ENCODE data around the gene LGALS7. TPM values are rescaled to one million over a fixed set of nuclear protein-coding genes. Genes with fewer than 3 reads are reported as not detected.

The LGALS7 gene
- total RNA-seq (2022; extraction: Qiagen RNA extraction; ENCODE audit: low read depth), result 0.73 to 0.97 TPM (median 0.78 TPM) in 3 of 5 replicates, not detected in the others

DNA sequence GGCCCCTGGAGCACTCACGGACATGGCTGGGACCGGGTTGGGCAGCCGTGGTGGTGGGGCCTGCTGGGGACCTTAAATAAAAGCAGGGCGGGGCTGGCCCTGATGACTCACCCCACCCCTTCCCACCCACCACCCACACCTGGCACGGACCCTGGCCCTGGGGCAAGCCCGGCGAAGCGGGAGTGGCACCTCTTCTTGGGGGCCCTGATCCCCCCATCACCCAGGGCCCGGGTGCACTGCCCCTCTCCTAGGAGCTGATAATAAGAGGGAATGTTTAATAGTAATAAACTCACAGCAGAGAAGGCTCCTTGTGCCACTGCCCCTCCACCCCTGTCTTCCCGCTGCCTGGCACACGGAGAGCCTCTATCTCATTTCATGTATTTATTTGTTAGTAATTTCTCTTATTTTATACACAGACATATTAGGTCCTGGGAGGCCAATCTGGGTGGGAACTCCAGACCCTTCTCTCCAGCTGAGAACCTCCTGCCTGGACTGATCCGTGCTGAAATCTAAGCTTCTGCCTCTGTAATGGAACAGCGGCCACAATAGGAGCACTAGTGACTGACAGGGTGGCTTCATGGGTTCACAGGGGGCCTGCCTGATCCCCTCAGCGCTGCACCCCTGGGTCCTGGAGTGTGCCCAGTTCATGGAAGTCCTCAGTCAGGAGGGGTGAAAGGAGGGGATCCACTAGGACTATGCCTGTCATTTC, at the start of gene LGALS7:
Gene LGALS7 (minus strand): TSS at position 49 of the 709 bp plus-strand sequence. CDS start 25 bp downstream, at position 24.

DNA sequence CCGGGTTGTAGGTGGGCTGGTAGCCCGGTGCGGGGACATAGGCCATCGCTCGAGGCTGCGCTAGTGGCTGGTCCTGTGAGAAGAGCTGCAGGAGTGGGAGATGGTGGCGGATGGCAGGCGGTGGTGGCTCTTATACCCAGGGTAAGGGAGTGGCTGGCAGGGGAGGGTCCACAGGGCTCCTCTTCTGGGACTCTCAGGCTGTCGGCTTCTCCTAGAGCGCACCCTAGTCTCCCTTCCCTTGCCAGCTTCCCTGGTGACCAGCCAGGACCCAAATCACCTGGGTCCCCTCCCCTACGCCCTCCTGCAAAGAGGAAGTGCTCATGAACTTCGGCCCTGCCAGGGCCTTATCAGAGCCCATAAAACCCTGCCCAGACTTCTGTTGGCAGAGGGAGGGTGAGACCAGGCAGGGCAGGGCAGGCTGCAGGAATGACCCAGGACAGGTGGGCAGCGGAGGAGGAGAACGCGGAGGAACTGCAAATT, 39.6 kb upstream of the LGALS7 start, which contains the start of gene LGALS4:
Gene LGALS4 (minus strand): TSS at position 105 of the 480 bp plus-strand sequence. CDS start 59 bp downstream, at position 46.

GRCh38 chr19:38788478-38789243, 15.3 kb upstream of the LGALS7 start, which contains the start of gene LGALS7B:
LGALS7B (plus strand) TSS chr19:38789200; CDS start chr19:38789227, 27 bp downstream.

GRCh38 chr19:38744298-38744681, 29.0 kb downstream of the LGALS7 start, which contains the start of gene CAPN12:
CAPN12 (minus strand) TSS chr19:38744474; CDS start chr19:38744165, 309 bp downstream.

Other genes with a start within 250 kb of the LGALS7 start
- 0.28 to 1.3 TPM (median 0.75 TPM) in 5 replicates for gene MAP4K1, start 155.6 kb downstream of the LGALS7 start, total RNA-seq (2022; extraction: Qiagen RNA extraction; ENCODE audit: low read depth)
- 691 to 913 TPM (median 708 TPM) in 5 replicates for gene EIF3K, start 154.3 kb downstream of the LGALS7 start, total RNA-seq (2022; extraction: Qiagen RNA extraction; ENCODE audit: low read depth)
- 958 to 1,261 TPM (median 1,171 TPM) in 5 replicates for gene ACTN4, start 125.9 kb downstream of the LGALS7 start, total RNA-seq (2022; extraction: Qiagen RNA extraction; ENCODE audit: low read depth)
- 4.7 to 6.8 TPM (median 6.0 TPM) in 5 replicates for gene CAPN12, start 29.0 kb downstream of the LGALS7 start, total RNA-seq (2022; extraction: Qiagen RNA extraction; ENCODE audit: low read depth)
- gene LGALS7B, start 15.7 kb upstream of the LGALS7 start, total RNA-seq (2022; extraction: Qiagen RNA extraction; ENCODE audit: low read depth), result not detected in 5 replicates
- gene LGALS4, start 39.4 kb upstream of the LGALS7 start, total RNA-seq (2022; extraction: Qiagen RNA extraction; ENCODE audit: low read depth), result 0.48 to 1.7 TPM (median 1.2 TPM) in 5 replicates
- gene ECH1, start 58.3 kb upstream of the LGALS7 start, total RNA-seq (2022; extraction: Qiagen RNA extraction; ENCODE audit: low read depth), result 273 to 379 TPM (median 296 TPM) in 5 replicates
- gene HNRNPL, start 76.5 kb upstream of the LGALS7 start, total RNA-seq (2022; extraction: Qiagen RNA extraction; ENCODE audit: low read depth), result 295 to 373 TPM (median 340 TPM) in 5 replicates
- gene RINL, start 104.8 kb upstream of the LGALS7 start, total RNA-seq (2022; extraction: Qiagen RNA extraction; ENCODE audit: low read depth), result 2.2 to 4.9 TPM (median 3.0 TPM) in 5 replicates
- 26.5 to 39.2 TPM (median 37.4 TPM) in 5 replicates for gene SIRT2, start 126.1 kb upstream of the LGALS7 start, total RNA-seq (2022; extraction: Qiagen RNA extraction; ENCODE audit: low read depth)
- 49.2 to 111 TPM (median 99.2 TPM) in 5 replicates for gene NFKBIB, start 126.5 kb upstream of the LGALS7 start, total RNA-seq (2022; extraction: Qiagen RNA extraction; ENCODE audit: low read depth)
- gene CCER2, start 138.7 kb upstream of the LGALS7 start, total RNA-seq (2022; extraction: Qiagen RNA extraction; ENCODE audit: low read depth), result 0.27 to 1.0 TPM (median 0.95 TPM) in 5 replicates
- gene SARS2, start 157.2 kb upstream of the LGALS7 start, total RNA-seq (2022; extraction: Qiagen RNA extraction; ENCODE audit: low read depth), result 48.7 to 60.6 TPM (median 54.6 TPM) in 5 replicates
- 156 to 292 TPM (median 268 TPM) in 5 replicates for gene MRPS12, start 157.4 kb upstream of the LGALS7 start, total RNA-seq (2022; extraction: Qiagen RNA extraction; ENCODE audit: low read depth)
- 60.0 to 90.4 TPM (median 86.0 TPM) in 5 replicates for gene FBXO17, start 202.2 kb upstream of the LGALS7 start, total RNA-seq (2022; extraction: Qiagen RNA extraction; ENCODE audit: low read depth)